WERI-Rb-1 (cell line): ENCODE results near the gene MAP3K15.
A peak's percentile ranks its signal among the peaks of the same experiment; 100 is the strongest.

Experiments used
- DNase-seq: peaks from one replicate; pipeline ENCODE4 v3.0.0-alpha.2; 2020
- H3K27ac ChIP-seq: fragments of 250-450 bp; sonication (Bioruptor Pico); 2 replicates; pipeline ENCODE4 v1.5.1; 2020; ENCODE audit warnings: mild to moderate bottlenecking, moderate library complexity
- H3K27me3 ChIP-seq: fragments of 250-450 bp; sonication (Bioruptor Pico); 2 replicates; pipeline ENCODE4 v1.5.1; 2021; ENCODE audit warnings: mild to moderate bottlenecking, low read depth, moderate library complexity; ENCODE audit not compliant: insufficient read depth, severe bottlenecking
- H3K36me3 ChIP-seq: fragments of 250-450 bp; sonication (Bioruptor Pico); 2 replicates; pipeline ENCODE4 v1.5.1; 2020; ENCODE audit warnings: mild to moderate bottlenecking, moderate library complexity
- H3K4me3 ChIP-seq: 2 replicates; pipeline ENCODE4 v1.5.1; 2011; ENCODE audit warnings: low read depth, mild to moderate bottlenecking, control low read depth, low read length
- H3K9me3 ChIP-seq: fragments of 250-450 bp; sonication (Bioruptor Pico); 2 replicates; pipeline ENCODE4 v1.5.1; 2021; ENCODE audit warnings: mild to moderate bottlenecking, moderate library complexity; ENCODE audit not compliant: severe bottlenecking
- TF ChIP-seq, protein P1 (sequence below): IDR thresholded peaks from 2 replicates; pipeline ENCODE4 v1.5.1; 2011; ENCODE audit warnings: low read depth, mild to moderate bottlenecking, control low read depth, inconsistent platforms, low read length

The MAP3K15 gene

DNA sequence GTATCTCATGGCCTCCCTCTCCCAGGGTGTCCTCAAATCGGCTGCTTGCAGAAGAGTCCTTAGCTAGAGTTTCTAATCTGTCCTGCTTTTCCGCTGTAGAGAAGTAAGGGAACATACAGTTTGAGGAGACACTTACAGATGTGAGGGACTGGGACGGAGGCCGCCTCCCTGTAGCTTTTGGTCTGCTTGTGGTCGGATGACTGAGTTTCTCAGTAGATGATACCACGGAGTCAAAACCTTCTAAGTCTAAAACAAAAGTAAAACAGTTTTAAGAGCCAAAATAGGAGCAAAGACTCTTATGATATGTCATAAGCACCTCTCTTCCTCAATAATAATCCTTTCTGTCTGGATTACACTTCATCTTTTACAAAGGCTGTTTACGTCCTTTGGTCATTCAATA lies 34.5 kb upstream of the MAP3K15 start:
- TF ChIP-seq, protein P1, sequence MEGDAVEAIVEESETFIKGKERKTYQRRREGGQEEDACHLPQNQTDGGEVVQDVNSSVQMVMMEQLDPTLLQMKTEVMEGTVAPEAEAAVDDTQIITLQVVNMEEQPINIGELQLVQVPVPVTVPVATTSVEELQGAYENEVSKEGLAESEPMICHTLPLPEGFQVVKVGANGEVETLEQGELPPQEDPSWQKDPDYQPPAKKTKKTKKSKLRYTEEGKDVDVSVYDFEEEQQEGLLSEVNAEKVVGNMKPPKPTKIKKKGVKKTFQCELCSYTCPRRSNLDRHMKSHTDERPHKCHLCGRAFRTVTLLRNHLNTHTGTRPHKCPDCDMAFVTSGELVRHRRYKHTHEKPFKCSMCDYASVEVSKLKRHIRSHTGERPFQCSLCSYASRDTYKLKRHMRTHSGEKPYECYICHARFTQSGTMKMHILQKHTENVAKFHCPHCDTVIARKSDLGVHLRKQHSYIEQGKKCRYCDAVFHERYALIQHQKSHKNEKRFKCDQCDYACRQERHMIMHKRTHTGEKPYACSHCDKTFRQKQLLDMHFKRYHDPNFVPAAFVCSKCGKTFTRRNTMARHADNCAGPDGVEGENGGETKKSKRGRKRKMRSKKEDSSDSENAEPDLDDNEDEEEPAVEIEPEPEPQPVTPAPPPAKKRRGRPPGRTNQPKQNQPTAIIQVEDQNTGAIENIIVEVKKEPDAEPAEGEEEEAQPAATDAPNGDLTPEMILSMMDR = no peak
- DNase-seq = no peak
- no peaks in the 10 kb centered on the region for H3K9me3 ChIP-seq
- H3K27ac ChIP-seq = no peak overlapping the region
- H3K4me3 ChIP-seq = no peak overlapping the region
- H3K36me3 ChIP-seq = no peaks in the 10 kb centered on the region
- no peaks in the 10 kb centered on the region for H3K27me3 ChIP-seq

DNA sequence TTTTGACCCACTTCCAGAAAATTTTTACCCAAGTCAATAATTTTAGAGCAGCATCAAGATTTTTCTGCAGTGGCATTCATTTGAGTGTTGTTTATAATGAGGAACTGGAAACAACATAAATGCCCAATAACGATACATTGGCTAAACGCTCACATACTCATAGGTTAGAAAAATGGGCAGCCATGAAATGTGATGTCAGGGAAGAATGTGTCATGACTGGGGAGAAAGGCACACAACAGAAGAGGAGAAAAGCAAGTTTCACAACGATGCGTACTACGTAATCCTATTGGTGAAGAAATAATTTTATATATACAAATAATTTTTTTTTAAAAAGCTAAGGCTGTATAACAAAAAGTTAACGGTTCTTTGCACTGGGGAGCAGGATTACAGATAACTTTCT lies 33.6 kb upstream of the MAP3K15 start:
- H3K36me3 ChIP-seq = no peaks in the 10 kb centered on the region
- no peak overlapping the region for H3K27ac ChIP-seq
- no peak overlapping the region for H3K4me3 ChIP-seq
- DNase-seq = no peak
- no peaks in the 10 kb centered on the region for H3K27me3 ChIP-seq
- TF ChIP-seq, protein P1 = no peak
- no peaks in the 10 kb centered on the region for H3K9me3 ChIP-seq

DNA sequence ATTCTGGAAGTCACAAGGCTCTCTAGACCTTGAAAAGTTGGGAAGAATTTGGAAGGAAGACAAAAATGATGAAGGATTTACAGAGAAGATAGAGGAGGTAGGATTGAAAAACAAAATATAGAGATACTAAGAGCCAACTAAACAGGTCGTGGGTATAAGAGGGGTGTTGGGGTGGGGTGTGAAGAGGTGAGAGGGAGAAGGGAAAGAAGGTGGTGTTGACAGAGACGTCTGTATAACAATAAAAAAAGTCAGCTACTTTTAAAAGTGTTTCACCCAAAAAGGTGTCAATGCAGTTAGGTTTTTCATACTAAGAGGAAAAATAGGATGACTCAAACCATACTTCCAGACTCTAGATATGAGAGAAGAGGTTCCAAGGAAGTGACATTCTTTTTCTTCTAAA lies 33.0 kb upstream of the MAP3K15 start:
- no peaks in the 10 kb centered on the region for H3K9me3 ChIP-seq
- TF ChIP-seq, protein P1 = no peak
- no peak overlapping the region for H3K27ac ChIP-seq
- H3K27me3 ChIP-seq = no peaks in the 10 kb centered on the region
- no peak overlapping the region for H3K4me3 ChIP-seq
- H3K36me3 ChIP-seq = no peaks in the 10 kb centered on the region
- DNase-seq = no peak

DNA sequence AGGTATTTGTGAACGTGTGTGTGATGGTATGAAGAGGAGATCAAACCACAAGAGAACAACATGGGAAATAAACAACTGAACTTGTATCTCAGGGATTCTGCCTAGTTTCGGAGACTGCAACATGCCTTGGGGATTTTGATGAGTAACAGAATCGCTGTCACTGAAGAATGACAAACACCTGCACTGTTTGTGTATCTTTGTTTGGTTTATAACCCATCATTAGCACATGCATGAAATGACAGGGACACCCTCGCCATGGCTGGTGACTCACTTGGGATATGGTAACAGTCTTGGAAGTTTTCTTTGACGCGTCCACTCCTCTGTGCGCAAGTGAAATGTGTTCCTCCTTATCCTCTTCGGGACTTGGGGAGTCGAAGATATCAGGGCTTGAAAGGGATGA lies 30.3 kb upstream of the MAP3K15 start:
- Histone ChIP-seq H3K27me3 (no peaks in the 10 kb centered on the region), H3K9me3 (no peaks in the 10 kb centered on the region), H3K27ac (no peak overlapping the region), H3K4me3 (no peak overlapping the region), H3K36me3 (no peaks in the 10 kb centered on the region)
- no peak for DNase-seq
- TF ChIP-seq, protein P1 = no peak

DNA sequence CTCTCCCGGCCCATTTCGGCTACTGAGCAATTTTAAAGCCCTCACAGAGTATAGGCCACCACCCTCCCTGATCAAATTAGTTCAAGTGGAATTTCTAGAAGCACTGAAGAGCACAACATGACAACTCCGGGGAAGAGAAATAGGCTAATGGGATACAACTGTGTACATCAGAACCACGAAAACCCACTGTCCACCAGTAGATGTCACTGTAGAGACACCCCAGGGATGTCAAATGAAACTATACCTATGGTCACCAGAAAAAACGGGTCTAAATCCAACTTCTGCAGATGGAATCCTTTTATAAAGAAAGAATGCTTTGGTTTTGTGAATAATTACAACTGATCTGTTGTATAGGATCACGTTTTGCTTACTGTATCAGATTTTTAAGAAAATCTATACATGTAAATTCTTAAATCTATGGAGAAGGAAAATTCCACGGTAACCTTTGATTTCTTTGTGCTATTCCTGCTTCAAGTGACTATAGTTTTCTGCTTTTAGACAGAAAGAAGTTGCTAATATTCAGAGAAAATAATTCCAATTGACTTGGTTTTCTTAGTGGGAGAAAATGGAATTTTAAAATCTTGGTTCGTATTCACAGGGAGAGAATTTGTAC lies 29.5 kb upstream of the MAP3K15 start:
- Histone ChIP-seq H3K27me3 (no peaks in the 10 kb centered on the region), H3K36me3 (no peaks in the 10 kb centered on the region), H3K9me3 (no peaks in the 10 kb centered on the region), H3K4me3 (no peak overlapping the region), H3K27ac (no peak overlapping the region)
- DNase-seq = peak; percentile 62
- TF ChIP-seq, protein P1 = peak; percentile 81

DNA sequence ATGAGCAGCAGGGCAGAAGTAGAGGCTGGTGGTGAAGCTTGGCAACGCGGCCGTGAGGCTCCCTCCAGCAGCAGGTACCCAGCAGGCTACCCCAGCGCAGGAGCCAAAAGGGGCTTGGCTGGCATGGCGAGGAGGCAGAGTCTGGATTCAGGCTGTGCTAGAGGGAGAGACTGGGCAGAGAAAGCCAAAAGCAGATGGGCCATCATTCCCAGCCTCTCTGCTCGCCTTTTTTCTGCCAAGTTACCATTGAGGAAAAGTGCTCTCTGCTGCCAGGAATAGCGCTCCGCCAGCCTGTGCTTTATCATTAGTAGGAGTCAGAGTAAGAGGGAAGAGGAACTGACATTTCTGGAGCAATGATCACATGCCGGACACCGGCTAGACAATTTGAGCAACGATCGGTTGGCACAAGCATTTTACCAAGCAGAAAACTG lies 28.7 kb upstream of the MAP3K15 start:
- H3K27ac ChIP-seq = no peak overlapping the region
- no peak overlapping the region for H3K4me3 ChIP-seq
- H3K9me3 ChIP-seq = no peaks in the 10 kb centered on the region
- DNase-seq = no peak
- TF ChIP-seq, protein P1 = no peak
- H3K27me3 ChIP-seq = no peaks in the 10 kb centered on the region
- H3K36me3 ChIP-seq = no peaks in the 10 kb centered on the region
